Coronary artery (tissue), 2 donors: ENCODE measurements around the gene CAMK1.
A peak's percentile ranks its signal among the peaks of the same experiment; 100 is the strongest.

Source experiments
- DNase-seq: peaks from one replicate; pipeline ENCODE4 v3.0.0-alpha.2; 2017; ENCODE audit warnings: low spot score
- H3K27ac ChIP-seq, 2 donors: fragments of 200-600 bp; sonication (generic); one replicate each; pipeline ENCODE4 v1.5.1; 2016 to 2019
- H3K4me3 ChIP-seq: fragments of 200-600 bp; sonication (generic); 2 replicates; pipeline ENCODE4 v1.5.1; 2016; ENCODE audit warnings: mild to moderate bottlenecking, moderate library complexity
- TF ChIP-seq, protein P1 (sequence below): fragments of 200-600 bp; sonication (generic); IDR thresholded peaks from one replicate; pipeline ENCODE4 v1.5.1; 2019; ENCODE audit warnings: antibody characterized with exemption

CAMK1 gene

GRCh38 chr3:9810433-9810770, 40.7 kb upstream of the CAMK1 start:
- TF ChIP-seq, protein P1, sequence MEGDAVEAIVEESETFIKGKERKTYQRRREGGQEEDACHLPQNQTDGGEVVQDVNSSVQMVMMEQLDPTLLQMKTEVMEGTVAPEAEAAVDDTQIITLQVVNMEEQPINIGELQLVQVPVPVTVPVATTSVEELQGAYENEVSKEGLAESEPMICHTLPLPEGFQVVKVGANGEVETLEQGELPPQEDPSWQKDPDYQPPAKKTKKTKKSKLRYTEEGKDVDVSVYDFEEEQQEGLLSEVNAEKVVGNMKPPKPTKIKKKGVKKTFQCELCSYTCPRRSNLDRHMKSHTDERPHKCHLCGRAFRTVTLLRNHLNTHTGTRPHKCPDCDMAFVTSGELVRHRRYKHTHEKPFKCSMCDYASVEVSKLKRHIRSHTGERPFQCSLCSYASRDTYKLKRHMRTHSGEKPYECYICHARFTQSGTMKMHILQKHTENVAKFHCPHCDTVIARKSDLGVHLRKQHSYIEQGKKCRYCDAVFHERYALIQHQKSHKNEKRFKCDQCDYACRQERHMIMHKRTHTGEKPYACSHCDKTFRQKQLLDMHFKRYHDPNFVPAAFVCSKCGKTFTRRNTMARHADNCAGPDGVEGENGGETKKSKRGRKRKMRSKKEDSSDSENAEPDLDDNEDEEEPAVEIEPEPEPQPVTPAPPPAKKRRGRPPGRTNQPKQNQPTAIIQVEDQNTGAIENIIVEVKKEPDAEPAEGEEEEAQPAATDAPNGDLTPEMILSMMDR = no peak
- Histone ChIP-seq H3K4me3 (peak overlapping the region; percentile 87), H3K27ac (peak overlapping the region; percentile 93 to 98)
- DNase-seq = no peak

DNA sequence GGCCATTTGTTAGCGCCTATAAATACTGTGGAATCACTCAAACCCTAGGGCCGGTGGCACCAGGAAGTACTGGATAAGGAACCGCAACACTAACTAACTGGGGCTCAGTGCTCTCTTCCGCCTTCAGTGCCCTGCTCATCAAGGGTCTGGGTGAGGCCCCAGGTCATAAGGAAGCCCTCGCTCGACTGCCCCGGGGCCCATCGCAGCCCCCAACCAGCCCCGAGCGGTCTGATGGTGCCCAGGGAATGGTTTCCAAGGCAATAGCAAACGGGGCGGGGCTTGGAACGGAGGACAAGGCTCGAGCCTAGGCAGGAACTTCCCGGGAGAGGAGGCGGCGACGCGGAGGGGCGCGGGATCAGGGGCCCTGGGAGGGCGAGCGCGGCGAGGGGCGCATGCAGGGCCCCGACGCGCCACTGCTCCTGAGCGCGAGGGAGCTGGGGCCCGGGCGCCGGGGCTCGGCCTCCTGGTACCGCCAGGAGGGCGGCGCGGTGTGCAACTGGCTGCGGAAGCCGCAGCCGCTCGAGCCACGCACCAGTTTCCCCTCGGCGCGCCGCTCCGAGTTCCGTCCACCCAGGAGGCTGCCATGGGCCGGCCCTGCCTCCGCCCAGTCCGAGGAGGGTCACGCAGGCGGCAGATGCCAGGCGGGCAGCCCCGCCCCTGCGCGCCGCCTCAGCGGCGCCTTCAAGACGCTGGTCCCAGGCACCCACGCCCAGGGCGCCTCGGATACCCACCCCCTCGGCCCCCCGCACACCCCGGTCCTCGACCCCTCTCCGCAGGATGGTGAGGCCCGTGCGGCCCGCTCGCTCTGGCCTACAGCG, 40.1 kb upstream of the CAMK1 start, which contains the start of gene TTLL3:
TTLL3 (plus strand) TSS at position 648 of the 818 bp plus-strand sequence. CDS start 400 bp downstream, outside the sequence.
- TF ChIP-seq, protein P1 = no peak
- peak; percentile 88 for DNase-seq
- peak within 1 kb of the TSS; percentile 93 to 98 for H3K27ac ChIP-seq

DNA sequence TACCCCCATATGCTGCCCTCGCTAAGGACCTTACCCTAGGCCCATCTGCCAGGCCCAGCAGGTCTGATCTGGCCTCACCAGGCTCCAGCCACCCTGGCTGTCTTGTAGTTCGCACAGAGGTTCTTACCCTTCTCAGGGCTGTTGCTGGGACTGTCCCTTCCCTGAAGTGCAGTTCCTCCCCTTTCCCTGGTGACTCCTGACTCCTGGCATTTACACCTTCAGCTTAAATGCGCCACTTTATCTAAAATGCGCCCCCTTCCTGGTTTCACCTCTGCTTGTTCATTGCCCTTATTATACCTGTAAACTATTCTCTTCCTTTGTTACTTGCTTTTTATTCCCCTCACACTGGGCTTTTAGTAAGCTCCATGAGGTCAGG, 39.5 kb upstream of the CAMK1 start:
- Histone ChIP-seq H3K4me3 (peak overlapping the region; percentile 87), H3K27ac (peak overlapping the region; percentile 93 to 98)
- TF ChIP-seq, protein P1 = no peak
- DNase-seq = no peak

More for the DNA sequence above, 40.1 kb upstream of the CAMK1 start, which contains the start of gene TTLL3:
- peak within 1 kb of the TSS; percentile 87 for H3K4me3 ChIP-seq

- no peak for DNase-seq
- TF ChIP-seq, protein P1 = no peak
- peak overlapping the region; percentile 93 to 98 for H3K27ac ChIP-seq
These were observed 38.7 kb upstream of the CAMK1 start for GRCh38 chr3:9808345-9809037.

GRCh38 chr3:9807981-9808344, 38.2 kb upstream of the CAMK1 start:
- TF ChIP-seq, protein P1 = no peak
- no peak for DNase-seq
- H3K27ac ChIP-seq = no peak overlapping the region
- H3K4me3 ChIP-seq = no peak overlapping the region

More at GRCh38 chr3:9808345-9809037, 38.7 kb upstream of the CAMK1 start:
- H3K4me3 ChIP-seq = no peak overlapping the region

GRCh38 chr3:9806688-9807589, 37.2 kb upstream of the CAMK1 start:
- DNase-seq = no peak
- Histone ChIP-seq H3K27ac (no peak overlapping the region), H3K4me3 (no peak overlapping the region)
- TF ChIP-seq, protein P1 = no peak
